GM18951 (cell line): ENCODE measurements around the gene TSHZ2.
"Not testable (repeated sequence)": the region's sequence is repeated elsewhere in the genome, so short reads cannot be mapped to it uniquely, and the experiment has no call there.

Experiments
- POLR2A ChIP-seq: IDR thresholded peaks from 4 replicates; pipeline ENCODE4 v1.6.1; 2011; ENCODE audit warnings: mild to moderate bottlenecking; ENCODE audit not compliant: insufficient read length, insufficient read depth; ENCODE audit errors: extremely low read depth
- in situ Hi-C: fragments of 300-500 bp; cut with MboI; formaldehyde crosslinking; loops from one replicate; pipeline ENCODE4 v1.12.0; 2022; ENCODE audit warnings: low sequenced_read_pairs, mixed read lengths, inconsistent platforms; ENCODE audit not compliant: unreplicated experiment

Gene TSHZ2

DNA sequence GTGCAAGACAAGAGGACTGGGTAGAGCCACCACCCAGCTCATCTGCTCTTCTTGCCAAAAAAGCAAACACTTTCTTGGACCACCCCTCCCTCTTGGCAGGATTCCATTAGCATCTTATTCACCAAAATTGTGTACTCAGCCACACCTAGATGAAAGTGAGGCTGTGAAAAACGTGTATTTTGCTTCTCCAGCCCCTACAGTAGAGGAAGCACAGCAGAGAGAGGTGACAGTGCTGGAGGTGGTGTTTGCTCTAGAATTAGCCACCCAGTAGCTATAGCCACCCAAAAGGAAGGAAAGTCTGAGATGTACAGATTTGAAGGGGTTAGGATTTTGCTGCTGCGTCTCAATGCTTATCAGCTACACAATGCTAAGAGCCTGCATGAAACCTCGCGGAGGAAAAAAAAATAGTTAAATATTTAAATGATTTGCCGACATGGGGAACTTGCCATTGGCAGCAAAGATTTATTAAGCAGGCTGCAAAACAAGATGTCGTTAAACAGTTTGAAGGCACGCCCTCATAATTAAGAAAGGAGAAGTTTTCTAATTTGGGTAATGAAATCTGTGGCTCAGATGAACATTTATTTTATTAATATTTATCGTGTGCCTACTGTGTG, 334.1 kb downstream of the TSHZ2 start:
- in situ Hi-C loops = no loop called here
- TF ChIP-seq POLR2A = no peak

DNA sequence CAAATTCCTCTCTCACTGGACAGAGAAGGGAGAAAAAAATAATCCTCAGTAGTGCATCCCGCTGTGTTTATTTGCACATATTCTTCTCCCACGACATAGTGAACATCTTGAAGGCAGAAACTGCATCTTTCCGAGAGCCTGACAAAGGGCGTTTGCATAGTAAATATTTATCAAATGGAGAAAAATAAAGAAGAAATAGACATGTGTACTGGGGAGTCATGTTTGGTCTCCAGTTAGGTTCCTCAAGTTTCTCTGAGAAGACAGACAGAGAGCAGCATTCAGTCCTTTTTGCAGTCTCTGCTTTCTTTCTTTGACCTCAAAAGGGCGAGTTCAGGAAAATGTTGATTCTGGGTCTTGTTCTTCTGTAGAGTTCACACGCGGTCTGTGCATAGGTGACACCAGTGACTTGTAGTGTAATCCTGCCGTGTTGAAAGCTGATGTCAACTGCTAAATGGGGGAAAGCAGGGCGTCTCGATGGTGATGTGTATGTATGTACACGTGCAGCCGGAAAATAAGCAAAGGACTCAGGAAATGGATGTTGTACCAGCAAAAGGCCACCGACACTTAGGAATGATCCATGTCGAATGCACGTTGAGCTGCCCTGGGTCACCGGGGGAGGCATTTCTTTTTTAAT, 335.9 kb downstream of the TSHZ2 start:
- in situ Hi-C loops = no loop called here
- TF ChIP-seq POLR2A = no peak

GRCh38 chr20:53309515-53309914, 337.4 kb downstream of the TSHZ2 start:
- in situ Hi-C loops = no loop called here
- TF ChIP-seq POLR2A = no peak

GRCh38 chr20:53312957-53313356, 340.8 kb downstream of the TSHZ2 start:
- in situ Hi-C loops = no loop called here
- no peak for TF ChIP-seq POLR2A

DNA sequence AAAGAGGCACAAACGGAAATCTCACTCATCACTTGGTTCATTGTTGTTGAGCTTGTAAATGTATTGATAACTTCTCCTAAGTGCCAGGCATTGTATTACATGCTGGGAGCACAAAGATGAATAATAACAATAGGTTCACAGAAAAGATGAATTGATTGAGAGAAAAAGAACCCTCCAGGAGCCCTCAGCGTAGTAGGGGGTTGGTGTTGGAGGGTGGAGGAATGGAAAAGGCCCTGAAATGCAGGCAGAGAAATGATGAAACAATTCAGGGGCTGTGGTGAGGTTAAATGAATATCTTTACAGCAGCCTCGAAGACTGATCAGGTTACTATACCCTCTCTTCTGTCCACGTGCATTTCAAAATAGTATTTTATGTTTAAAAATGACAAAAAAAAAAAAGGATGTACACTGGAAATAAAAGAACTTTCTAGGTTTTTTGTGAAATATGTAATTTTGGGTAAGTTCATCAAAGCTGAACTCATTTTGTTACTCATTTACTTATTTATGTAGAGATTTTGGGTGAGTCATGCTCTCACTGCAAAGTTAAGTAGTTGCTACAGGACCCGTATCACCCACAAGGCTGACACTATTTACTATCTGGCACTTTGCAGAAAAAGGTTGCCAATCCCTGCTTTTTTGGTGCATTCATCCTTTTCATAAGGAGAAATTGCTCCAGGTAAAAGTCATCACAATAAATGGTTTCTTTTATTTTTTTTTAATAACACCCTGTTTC, 344.2 kb downstream of the TSHZ2 start:
- in situ Hi-C loops = no loop called here
- TF ChIP-seq POLR2A = no peak

DNA sequence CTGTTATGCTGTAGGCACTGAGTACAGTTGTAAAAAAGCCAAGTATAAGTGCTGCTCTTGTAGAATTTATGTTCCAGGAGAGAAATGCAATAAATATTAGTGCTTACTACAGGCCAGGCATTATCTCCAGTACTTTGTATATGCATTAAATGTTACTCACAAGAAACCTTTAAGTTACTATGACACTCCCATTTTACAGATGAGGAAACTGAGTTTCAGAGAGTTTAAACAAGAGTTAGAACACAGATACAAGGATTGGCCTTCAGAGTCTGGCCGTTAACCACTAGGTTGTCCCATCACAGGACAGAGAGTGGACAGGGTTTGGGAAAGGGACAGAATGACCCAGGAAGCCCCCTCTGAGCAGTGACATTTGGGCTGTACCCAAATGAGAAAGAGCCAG, 347.0 kb downstream of the TSHZ2 start:
- TF ChIP-seq POLR2A = no peak
- in situ Hi-C loops = no loop called here

DNA sequence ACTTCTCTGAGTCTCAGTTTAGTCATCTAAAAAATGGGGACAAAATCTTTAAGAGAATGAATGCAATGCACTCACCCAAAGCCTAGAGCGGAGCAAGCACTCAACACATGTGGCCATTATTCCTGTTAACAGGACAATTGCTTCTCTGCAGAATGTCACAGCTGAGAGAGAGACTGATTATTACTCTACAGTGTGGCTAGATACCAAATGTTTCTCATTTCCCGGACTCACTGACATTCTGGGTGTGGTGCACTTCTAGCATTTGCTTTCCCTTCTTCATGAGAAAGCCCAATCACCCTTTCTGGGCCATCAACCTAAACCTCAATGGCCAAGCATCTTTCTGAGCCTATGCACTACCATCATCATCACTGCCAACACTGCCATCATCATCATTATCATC, 347.6 kb downstream of the TSHZ2 start:
- in situ Hi-C loops = no loop called here
- TF ChIP-seq POLR2A = no peak

- in situ Hi-C loops = no loop called here
Measured at GRCh38 chr20:53320701-53321100, 348.5 kb downstream of the TSHZ2 start.

GRCh38 chr20:53321596-53321995, 349.4 kb downstream of the TSHZ2 start:
- TF ChIP-seq POLR2A = no peak
- in situ Hi-C loops = no loop called here

More at GRCh38 chr20:53320701-53321100, 348.5 kb downstream of the TSHZ2 start:
- TF ChIP-seq POLR2A = no peak

- no peak for TF ChIP-seq POLR2A
- in situ Hi-C loops = no loop called here
Measured at GRCh38 chr20:53322651-53323050, 350.5 kb downstream of the TSHZ2 start.

- in situ Hi-C loops = not testable (repeated sequence)
Measured at GRCh38 chr20:53323460-53323859, 351.3 kb downstream of the TSHZ2 start.

DNA sequence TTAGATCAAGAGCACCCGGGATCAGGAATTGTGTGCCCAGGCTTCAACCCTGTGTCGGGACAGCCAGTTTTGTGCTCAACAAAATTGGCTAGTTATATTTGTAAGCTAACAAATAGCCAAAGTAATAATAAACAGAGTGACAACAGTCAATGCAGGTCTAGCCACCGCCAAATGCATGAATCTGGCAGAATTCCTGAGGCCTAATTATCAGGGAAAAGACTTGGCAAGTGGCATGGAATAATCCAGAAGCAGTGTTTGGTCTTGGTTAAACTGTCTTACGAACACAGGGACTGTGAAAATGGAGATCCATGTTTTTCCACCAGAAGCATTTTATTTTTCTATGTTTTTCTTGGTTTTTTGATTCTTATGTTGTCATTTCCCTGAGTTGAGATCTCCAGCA, 352.7 kb downstream of the TSHZ2 start:
- TF ChIP-seq POLR2A = no peak
- in situ Hi-C loops = no loop called here

- in situ Hi-C loops = no loop called here
- TF ChIP-seq POLR2A = no peak
Measured at GRCh38 chr20:53328961-53329360, 356.8 kb downstream of the TSHZ2 start.

DNA sequence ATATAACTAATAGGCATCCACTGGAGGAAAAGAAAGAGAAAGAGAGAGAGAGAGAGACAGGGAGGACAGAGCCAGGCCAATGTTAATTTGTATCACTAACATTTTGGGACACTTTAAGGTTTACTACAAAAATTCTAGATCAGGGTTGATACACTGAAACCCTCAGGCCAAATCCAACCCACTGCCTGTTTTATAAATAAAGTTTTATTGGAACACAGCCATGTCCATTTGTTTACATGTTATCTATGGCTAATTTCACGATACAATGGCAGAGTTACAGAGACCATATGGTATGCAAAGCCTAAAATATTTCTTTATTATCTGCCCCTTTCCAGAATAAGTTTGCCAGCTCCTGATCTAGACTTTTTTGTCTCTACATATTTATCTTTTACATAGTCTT, 357.6 kb downstream of the TSHZ2 start:
- TF ChIP-seq POLR2A = no peak
- in situ Hi-C loops = no loop called here
